GM12874 (cell line): ENCODE data around the gene GPR137C.

Experiments used
- TF ChIP-seq, protein P1 (sequence below): IDR thresholded peaks from 2 replicates; pipeline ENCODE4 v1.5.1; 2011; ENCODE audit warnings: low read depth, mild to moderate bottlenecking, control low read depth, low read length, moderate library complexity; ENCODE audit not compliant: insufficient read depth

The GPR137C gene

DNA sequence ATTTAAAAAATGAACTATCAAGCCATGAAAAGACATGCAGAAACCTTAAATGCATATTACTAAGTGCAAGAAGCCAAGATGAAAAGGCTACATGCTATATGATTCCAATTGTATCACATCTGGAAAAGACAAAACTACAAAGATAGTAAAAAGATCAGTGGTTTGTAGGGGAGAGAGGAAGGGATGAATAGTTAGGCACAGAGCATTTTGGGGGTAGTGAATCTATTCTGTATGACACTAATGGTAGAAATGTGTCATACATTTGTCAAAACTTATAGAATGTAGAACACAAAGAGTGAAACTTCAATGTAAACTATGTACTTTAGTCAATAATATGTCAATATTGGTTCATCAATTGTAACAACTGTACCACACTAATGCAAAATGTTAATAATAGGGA lies 21.2 kb upstream of the GPR137C start:
- TF ChIP-seq, protein P1, sequence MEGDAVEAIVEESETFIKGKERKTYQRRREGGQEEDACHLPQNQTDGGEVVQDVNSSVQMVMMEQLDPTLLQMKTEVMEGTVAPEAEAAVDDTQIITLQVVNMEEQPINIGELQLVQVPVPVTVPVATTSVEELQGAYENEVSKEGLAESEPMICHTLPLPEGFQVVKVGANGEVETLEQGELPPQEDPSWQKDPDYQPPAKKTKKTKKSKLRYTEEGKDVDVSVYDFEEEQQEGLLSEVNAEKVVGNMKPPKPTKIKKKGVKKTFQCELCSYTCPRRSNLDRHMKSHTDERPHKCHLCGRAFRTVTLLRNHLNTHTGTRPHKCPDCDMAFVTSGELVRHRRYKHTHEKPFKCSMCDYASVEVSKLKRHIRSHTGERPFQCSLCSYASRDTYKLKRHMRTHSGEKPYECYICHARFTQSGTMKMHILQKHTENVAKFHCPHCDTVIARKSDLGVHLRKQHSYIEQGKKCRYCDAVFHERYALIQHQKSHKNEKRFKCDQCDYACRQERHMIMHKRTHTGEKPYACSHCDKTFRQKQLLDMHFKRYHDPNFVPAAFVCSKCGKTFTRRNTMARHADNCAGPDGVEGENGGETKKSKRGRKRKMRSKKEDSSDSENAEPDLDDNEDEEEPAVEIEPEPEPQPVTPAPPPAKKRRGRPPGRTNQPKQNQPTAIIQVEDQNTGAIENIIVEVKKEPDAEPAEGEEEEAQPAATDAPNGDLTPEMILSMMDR = no peak

DNA sequence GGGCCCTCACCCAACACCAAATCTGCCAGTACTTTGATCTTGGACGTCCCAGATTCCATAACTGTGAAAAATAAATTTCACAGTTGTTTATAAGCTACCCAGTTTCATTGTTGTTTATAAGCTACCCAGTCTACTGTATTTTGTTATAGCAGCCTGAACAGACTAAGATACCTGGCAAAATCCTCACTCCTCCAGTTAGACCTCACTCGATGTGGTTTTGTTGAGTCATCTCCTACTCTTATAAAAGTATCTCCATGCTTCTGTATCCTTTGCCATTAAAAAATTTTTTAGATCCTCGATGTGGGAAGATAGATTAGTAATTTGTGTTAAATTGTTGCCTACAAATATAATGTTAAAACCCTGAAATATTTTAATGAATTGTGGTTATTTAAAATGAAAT lies 16.4 kb upstream of the GPR137C start:
- TF ChIP-seq, protein P1 = no peak

DNA sequence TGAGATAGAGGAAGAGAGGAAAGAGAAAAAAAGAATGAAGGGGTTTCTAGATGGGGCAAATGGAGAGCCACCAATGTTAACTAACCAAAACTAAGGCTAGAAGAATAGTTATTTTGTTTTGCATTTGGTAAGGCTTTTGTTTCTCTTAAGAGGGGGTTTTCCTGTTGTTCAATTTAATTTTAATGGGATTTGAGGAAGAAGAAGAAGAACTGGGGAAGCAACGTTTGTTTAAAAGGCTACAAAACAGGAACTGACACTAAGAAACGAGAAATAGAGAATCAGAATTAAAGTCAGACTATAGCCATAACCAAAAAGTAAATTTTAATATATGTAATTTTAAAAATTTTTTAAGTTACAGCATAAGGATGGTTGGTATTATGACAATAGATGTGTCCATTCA lies 14.0 kb upstream of the GPR137C start:
- TF ChIP-seq, protein P1 = no peak

DNA sequence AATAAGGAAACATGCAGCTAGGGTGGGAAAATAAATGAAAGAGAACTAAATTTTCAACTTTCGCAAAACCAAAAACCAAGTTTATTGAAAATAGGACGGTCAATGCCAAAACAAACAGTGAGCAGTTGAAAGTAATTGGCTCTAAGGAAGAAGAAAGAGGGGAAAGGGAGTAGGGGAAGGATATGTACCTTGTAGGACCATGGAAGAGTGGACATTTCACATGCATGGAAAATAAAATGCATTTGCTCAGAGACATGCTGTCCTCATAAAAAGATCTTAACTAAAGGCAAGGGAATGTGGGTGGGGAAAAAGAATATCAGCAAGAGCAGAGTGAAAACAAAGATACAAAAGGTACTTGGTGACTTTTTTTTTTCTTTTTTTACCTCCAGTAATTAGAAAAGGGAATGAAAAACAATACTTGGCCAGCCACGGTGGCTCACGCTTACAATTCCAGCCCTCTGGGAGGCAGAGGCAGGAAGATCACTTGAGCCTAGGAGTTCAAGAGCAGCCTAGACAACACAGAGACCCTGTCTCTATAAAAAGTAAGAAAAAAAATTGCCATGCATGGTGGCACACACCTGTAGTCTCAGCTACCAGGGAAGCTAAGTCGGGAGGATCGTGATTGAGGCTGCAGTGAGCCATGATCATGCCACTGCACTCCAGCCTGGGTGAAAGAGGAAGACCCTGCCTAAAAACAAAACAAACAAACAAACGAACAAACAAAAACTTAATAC lies 6.9 kb upstream of the GPR137C start:
- TF ChIP-seq, protein P1 = no peak

DNA sequence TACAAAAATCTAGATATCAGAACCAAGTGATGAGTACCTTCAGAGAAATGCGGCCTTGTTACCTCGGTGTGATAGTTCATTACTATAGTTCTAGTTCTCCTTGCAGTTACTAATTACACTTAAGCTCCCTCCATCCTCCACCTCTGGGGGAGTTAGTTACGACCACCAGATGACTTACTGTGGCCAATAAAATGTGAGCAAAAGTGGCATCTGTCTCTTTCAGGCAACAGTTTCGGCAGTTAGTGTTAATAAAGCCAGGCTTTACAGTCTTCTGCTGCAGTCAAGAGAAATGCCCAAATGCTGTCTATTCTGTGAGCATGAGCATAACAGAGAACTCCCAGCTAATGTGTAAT lies 6.3 kb upstream of the GPR137C start:
- TF ChIP-seq, protein P1 = no peak

DNA sequence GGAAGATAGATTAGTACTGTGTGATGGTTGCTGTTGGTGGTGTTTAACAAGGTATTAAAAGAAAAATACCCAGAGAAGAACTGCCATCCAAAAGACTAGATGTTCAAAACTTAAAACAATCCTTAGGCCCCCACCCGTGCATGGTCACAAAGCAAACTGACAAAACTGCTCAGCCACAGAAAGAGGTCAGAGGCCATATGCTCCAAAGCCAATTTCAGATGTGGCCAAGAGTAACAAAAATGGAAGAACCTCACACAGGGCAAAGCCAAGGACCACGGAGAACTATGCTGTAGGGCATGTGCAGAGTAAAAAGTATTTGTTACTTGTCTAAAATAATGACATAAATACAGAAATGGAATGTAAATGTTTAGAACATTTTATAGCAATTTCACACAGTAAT lies 5.6 kb upstream of the GPR137C start:
- TF ChIP-seq, protein P1 = no peak

DNA sequence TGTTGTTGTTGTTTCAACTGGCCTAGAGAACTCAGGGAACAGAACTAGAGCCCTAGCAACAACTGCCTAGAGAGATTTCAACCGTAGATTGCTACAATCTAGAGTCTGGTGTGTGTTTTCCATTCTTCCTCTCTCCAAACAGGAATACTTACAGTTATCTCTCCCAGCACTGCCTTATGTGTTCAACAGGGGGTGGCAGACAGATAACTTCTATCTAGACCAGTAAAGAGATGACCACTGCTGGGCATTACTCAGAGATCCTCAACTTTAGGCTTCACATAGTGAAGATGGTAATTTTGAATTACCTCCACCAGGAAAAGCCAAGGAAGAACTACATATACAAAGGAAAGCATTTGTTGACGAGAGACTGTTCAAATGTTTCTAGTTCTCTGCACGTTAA lies 5.1 kb upstream of the GPR137C start:
- TF ChIP-seq, protein P1 = no peak

DNA sequence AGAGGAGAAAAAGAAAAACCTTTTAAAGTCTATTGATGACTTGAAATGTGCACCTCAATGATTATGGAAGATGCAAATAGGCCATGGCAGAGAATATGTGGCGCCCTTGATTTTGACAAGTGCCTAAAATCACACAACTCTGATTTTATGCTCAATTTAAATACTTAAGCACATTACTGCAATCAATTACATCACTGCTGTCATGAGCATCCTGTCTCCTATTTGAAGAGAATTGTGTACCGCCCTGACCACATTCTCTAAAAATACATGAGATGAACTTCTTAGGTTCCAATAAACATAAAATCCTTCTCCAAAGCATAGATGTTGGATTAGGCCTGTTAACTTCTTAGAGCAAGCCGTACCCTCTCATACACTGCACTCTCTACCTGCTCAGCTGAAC lies 2.0 kb upstream of the GPR137C start:
- TF ChIP-seq, protein P1 = no peak
